Loucy (cell line): ENCODE measurements around the gene EZR.

Experiments used
- H2AFZ ChIP-seq: fragments of 200-600 bp; sonication (generic); 2 replicates; pipeline ENCODE4 v1.6.0; 2016; ENCODE audit warnings: antibody characterized with exemption, mild to moderate bottlenecking, low read length, moderate library complexity
- H3F3A ChIP-seq: fragments of 200-600 bp; 2 replicates; pipeline ENCODE4 v1.6.0; 2016; ENCODE audit warnings: antibody characterized with exemption, low read depth, mild to moderate bottlenecking
- H3K27me3 ChIP-seq: fragments of 200-600 bp; sonication (generic); 2 replicates; pipeline ENCODE4 v1.6.1; 2014; ENCODE audit warnings: low read length, mild to moderate bottlenecking; ENCODE audit not compliant: insufficient read depth, poor library complexity, severe bottlenecking
- H3K36me3 ChIP-seq: fragments of 200-600 bp; sonication (generic); 2 replicates; pipeline ENCODE4 v1.6.1; 2016; ENCODE audit warnings: low read length; ENCODE audit not compliant: insufficient read depth
- H3K4me1 ChIP-seq: fragments of 200-600 bp; sonication (generic); 2 replicates; pipeline ENCODE4 v1.5.1; 2014; ENCODE audit warnings: low read length, mild to moderate bottlenecking; ENCODE audit not compliant: insufficient read depth, poor library complexity, severe bottlenecking
- H3K4me2 ChIP-seq: fragments of 200-600 bp; sonication (generic); 2 replicates; pipeline ENCODE4 v1.6.0; 2014; ENCODE audit warnings: antibody characterized with exemption, low read length, low read depth, mild to moderate bottlenecking; ENCODE audit not compliant: poor library complexity, severe bottlenecking
- H3K4me3 ChIP-seq: fragments of 200-600 bp; sonication (generic); 2 replicates; pipeline ENCODE4 v1.5.1; 2014; ENCODE audit warnings: low read length, mild to moderate bottlenecking, mixed read lengths; ENCODE audit not compliant: poor library complexity, severe bottlenecking
- H3K79me2 ChIP-seq: fragments of 200-600 bp; sonication (generic); 2 replicates; pipeline ENCODE4 v1.6.1; 2014; ENCODE audit warnings: low read length; ENCODE audit not compliant: insufficient read depth
- H3K9ac ChIP-seq: fragments of 200-600 bp; sonication (generic); 2 replicates; pipeline ENCODE4 v1.6.0; 2014; ENCODE audit warnings: mild to moderate bottlenecking, low read depth, low read length, moderate library complexity; ENCODE audit not compliant: poor library complexity, severe bottlenecking
- H3K9me2 ChIP-seq: fragments of 200-600 bp; sonication (generic); replicated peaks from 2 replicates; pipeline ENCODE4 v1.6.1; 2016; ENCODE audit warnings: low read depth, low read length, mixed read lengths
- H3K9me3 ChIP-seq: fragments of 200-600 bp; sonication (generic); 2 replicates; pipeline ENCODE4 v1.6.1; 2014; ENCODE audit warnings: mild to moderate bottlenecking, antibody characterized with exemption, low read length, low read depth; ENCODE audit not compliant: insufficient read depth
- H4K20me1 ChIP-seq: fragments of 200-600 bp; sonication (generic); 2 replicates; pipeline ENCODE4 v1.6.0; 2014; ENCODE audit warnings: antibody characterized with exemption, low read length, mild to moderate bottlenecking; ENCODE audit not compliant: insufficient read depth, poor library complexity, severe bottlenecking
- EZH2phosphoT487 ChIP-seq: fragments of 200-600 bp; IDR thresholded peaks from 2 replicates; pipeline ENCODE4 v1.6.1; 2018; ENCODE audit warnings: antibody characterized with exemption, mild to moderate bottlenecking, moderate library complexity, borderline replicate concordance
- TF ChIP-seq, protein P1 (sequence below): fragments of 200-600 bp; sonication (generic); conservative IDR thresholded peaks from 2 replicates; pipeline ENCODE4 v1.5.1; 2014; ENCODE audit warnings: mild to moderate bottlenecking, antibody characterized with exemption, low read length

Gene EZR

DNA sequence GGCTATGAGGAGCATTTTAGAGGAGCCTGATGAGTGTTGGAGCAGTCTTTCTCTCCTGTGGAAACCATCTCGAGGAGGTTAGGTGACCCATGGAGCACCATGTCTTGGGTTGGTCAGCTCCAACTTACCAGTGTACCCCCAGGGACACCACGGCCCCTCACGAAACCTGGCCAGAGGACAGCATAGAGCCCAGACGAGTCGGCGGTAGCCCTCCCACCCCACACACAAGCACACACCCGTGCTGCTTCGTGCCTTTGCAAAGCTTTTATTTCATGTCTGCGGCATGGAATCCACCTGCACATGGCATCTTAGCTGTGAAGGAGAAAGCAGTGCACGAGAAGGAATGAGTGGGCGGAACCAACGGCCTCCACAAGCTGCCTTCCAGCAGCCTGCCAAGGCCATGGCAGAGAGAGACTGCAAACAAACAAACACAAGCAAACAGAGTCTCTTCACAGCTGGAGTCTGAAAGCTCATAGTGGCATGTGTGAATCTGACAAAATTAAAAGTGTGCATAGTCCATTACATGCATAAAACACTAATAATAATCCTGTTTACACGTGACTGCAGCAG, 53.6 kb downstream of the EZR start:
- Histone ChIP-seq H2AFZ (no peak overlapping the region), H3K4me1 (no peaks in the 10 kb centered on the region), H3F3A (no peaks in the 10 kb centered on the region), H3K79me2 (no peaks in the 10 kb centered on the region), H3K27me3 (no peaks in the 10 kb centered on the region), H3K36me3 (peaks cover 63% of the 10 kb centered on the region; the same call in 1 of the 2 replicates), H3K9me2 (no peaks in the 10 kb centered on the region), H3K4me2 (no peak overlapping the region), H3K9ac (no peak overlapping the region), H3K4me3 (no peak overlapping the region), H4K20me1 (no peaks in the 10 kb centered on the region), H3K9me3 (no peaks in the 10 kb centered on the region)
- TF ChIP-seq, protein P1, sequence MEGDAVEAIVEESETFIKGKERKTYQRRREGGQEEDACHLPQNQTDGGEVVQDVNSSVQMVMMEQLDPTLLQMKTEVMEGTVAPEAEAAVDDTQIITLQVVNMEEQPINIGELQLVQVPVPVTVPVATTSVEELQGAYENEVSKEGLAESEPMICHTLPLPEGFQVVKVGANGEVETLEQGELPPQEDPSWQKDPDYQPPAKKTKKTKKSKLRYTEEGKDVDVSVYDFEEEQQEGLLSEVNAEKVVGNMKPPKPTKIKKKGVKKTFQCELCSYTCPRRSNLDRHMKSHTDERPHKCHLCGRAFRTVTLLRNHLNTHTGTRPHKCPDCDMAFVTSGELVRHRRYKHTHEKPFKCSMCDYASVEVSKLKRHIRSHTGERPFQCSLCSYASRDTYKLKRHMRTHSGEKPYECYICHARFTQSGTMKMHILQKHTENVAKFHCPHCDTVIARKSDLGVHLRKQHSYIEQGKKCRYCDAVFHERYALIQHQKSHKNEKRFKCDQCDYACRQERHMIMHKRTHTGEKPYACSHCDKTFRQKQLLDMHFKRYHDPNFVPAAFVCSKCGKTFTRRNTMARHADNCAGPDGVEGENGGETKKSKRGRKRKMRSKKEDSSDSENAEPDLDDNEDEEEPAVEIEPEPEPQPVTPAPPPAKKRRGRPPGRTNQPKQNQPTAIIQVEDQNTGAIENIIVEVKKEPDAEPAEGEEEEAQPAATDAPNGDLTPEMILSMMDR: no peak
- TF ChIP-seq EZH2phosphoT487: no peak

DNA sequence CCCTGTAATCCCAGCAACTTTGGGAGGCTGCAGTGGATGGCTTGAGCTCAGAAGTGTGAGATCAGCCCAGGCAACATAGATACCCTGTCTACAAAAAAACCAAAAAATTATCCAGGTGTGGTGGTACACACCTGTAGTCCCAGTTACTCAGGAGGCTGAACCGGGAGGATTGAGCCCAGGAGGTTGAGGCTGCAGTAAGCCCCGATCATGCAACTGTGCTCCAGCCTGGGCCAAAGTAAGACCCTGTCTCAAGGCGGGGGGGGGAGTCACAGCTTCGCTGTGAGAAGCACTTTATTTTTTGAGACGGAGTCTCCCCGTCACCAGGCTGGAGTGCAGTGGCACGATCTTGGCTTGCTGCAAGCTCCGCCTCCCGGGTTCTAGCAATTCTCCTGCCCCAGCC, 54.2 kb downstream of the EZR start:
- Histone ChIP-seq H3K9me3 (no peaks in the 10 kb centered on the region), H4K20me1 (no peaks in the 10 kb centered on the region), H3K4me2 (no peak overlapping the region), H3K27me3 (no peaks in the 10 kb centered on the region), H3K4me3 (no peak overlapping the region), H3K79me2 (no peaks in the 10 kb centered on the region), H3K9ac (no peak overlapping the region), H3K4me1 (no peaks in the 10 kb centered on the region), H3K9me2 (no peaks in the 10 kb centered on the region), H3F3A (no peaks in the 10 kb centered on the region), H3K36me3 (peaks cover 56% of the 10 kb centered on the region; the same call in 1 of the 2 replicates), H2AFZ (no peak overlapping the region)
- TF ChIP-seq EZH2phosphoT487: no peak
- TF ChIP-seq, protein P1: no peak

DNA sequence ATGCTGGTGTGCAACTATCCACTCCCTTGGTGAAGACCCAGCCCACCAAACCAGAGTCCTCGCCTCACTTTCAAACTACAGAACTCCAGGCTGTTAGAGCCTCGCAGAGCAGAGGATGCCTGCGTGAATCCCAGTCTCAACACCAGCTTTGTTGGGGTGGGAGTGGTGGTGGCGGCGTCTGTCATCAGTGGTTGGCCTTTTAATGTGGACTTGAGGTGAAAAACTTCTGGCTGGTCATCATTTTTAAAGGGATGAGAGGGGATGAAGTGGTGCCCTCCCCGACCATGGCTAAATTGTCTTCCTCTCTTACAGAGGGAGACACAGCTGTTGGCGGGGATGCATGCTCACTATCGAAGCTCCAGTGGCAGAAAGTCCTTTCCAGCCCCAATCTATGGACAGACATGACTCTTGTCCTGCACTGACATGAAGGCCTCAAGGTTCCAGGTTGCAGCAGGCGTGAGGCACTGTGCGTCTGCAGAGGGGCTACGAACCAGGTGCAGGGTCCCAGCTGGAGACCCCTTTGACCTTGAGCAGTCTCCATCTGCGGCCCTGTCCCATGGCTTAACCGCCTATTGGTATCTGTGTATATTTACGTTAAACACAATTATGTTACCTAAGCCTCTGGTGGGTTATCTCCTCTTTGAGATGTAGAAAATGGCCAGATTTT, 54.9 kb downstream of the EZR start:
- Histone ChIP-seq H3K9ac (no peak overlapping the region), H2AFZ (no peak overlapping the region), H3K36me3 (peaks cover 50% of the 10 kb centered on the region; the same call in 1 of the 2 replicates)

More for the DNA sequence above, 54.9 kb downstream of the EZR start:
- Histone ChIP-seq H3K9me3 (no peaks in the 10 kb centered on the region), H3K79me2 (no peaks in the 10 kb centered on the region), H3K4me2 (no peak overlapping the region), H3K4me3 (no peak overlapping the region), H3F3A (no peaks in the 10 kb centered on the region), H3K4me1 (no peaks in the 10 kb centered on the region), H4K20me1 (no peaks in the 10 kb centered on the region), H3K27me3 (no peaks in the 10 kb centered on the region), H3K9me2 (no peaks in the 10 kb centered on the region)
- TF ChIP-seq, protein P1: no peak
- no peak for TF ChIP-seq EZH2phosphoT487
